Transverse colon (tissue), 4 donors: ENCODE results near the gene MEGF11.

ENCODE experiments used
- CTCF ChIP-seq, 5 experiments: fragments of 200-600 bp in 3 of 5; fragments of 450-650 bp in 2 of 5; sonication (generic) in 3 of 5; IDR thresholded peaks; 1 replicate in 2 of 5; 2 replicates in 3 of 5; pipeline ENCODE4 v1.5.1; 2016 to 2017; ENCODE audit warnings: antibody characterized with exemption in 5 of 5, inconsistent platforms in 3 of 5, mild to moderate bottlenecking in 2 of 5, moderate library complexity in 1 of 5
- POLR2A ChIP-seq: fragments of 450-650 bp; IDR thresholded peaks from one replicate; pipeline ENCODE4 v1.6.1; 2016; ENCODE audit warnings: antibody characterized with exemption, mild to moderate bottlenecking, moderate library complexity
- POLR2AphosphoS5 ChIP-seq, 3 donors: sonication (generic); formaldehyde crosslinking; IDR thresholded peaks; one replicate each; pipeline ENCODE4 v1.6.1; 2016; ENCODE audit warnings: antibody characterized with exemption in 3 of 3

GRCh38 chr15:65937476-65937875 is 316.1 kb downstream of the MEGF11 start:
- TF ChIP-seq CTCF (IDR thresholded peaks at IDR 0.05) (no peak), POLR2AphosphoS5 (IDR thresholded peaks at IDR 0.05) (no peak), POLR2A (no peak)
